ENCODE data around the gene OXSR1. TPM values are rescaled to one million over a fixed set of nuclear protein-coding genes. Genes with fewer than 3 reads are reported as not detected.

The OXSR1 gene
- total and polyA plus RNA-seq, 10 of the 15 experiments (the other 5 are each of a cell fraction or from before 2014, with no cell fraction given), result 12.4 to 54.6 (median 35.7) TPM

GRCh38 chr3:38226273-38226672, 60.9 kb downstream of the OXSR1 start:
- intact Hi-C loops (cut with micrococcal nuclease; ENCODE audit: unreplicated experiment), result no loop called here
- TSS peak; percentile 40 for BruUV-seq (replicated peaks)

GRCh38 chr3:38227989-38228388, 62.7 kb downstream of the OXSR1 start:
- H3K36me3 ChIP-seq (ENCODE audit: control insufficient read depth in 2 of 2, insufficient read depth in 2 of 2, low read length in 1 of 2), result peaks cover 2 to 21% of the 10 kb centered on the region in 2 experiments
- peaks cover 12% of the 10 kb centered on the region for H3K4me1 ChIP-seq (ENCODE audit: control insufficient read depth, insufficient read depth, low read length)
- no peaks in the 10 kb centered on the region for H3K79me2 ChIP-seq (ENCODE audit: control insufficient read depth, insufficient read depth, low read length)
- SMC1A ChIA-PET (ENCODE audit: uncharacterized antibody, unreplicated experiment), result interaction anchor here (1.8 kb wide), 1 partner anchor 57 kb away, joined by 3 read pairs; no protein-coding TSS in a partner anchor
- no peaks in the 10 kb centered on the region; the same call in 2 of the 3 replicates for H3K9me3 ChIP-seq (replicated peaks; ENCODE audit: control insufficient read depth, insufficient read depth, low read length)
- RAD21 ChIA-PET (ENCODE audit: unreplicated experiment), result interaction anchor here (0.6 kb wide), 1 partner anchor 725 kb away, joined by 3 read pairs; no protein-coding TSS in a partner anchor
- 80% methylated on average over 2 of the region's 2 CpGs for WGBS (ENCODE audit: insufficient coverage, insufficient replicate concordance, low lambda C conversion rate, missing lambda C conversion rate)
- ATAC-seq (no peak), FAIRE-seq (no peak), DNase-seq (ENCODE audit: low read depth, low spot score) (no peak)
- no peak overlapping the region for H3K4me3 ChIP-seq
- H3K27me3 ChIP-seq (replicated peaks in 1 of 2; ENCODE audit: control insufficient read depth in 2 of 2, insufficient read depth in 2 of 2, low read length in 1 of 2), result no peaks in the 10 kb centered on the region
- no peak overlapping the region for H3K4me2 ChIP-seq (ENCODE audit: control insufficient read depth, insufficient read depth)
- intact Hi-C loops (cut with micrococcal nuclease; ENCODE audit: unreplicated experiment), result no loop called here
- no peaks in the 10 kb centered on the region for H4K20me1 ChIP-seq (ENCODE audit: control insufficient read depth, insufficient read depth)
- CTCF ChIA-PET, result no interaction called here
- in situ Hi-C loops (cut with MboI), result no loop called here
- no peak overlapping the region for H3K9ac ChIP-seq (ENCODE audit: control insufficient read depth, insufficient read depth, low read length)
- no peak overlapping the region for H3K27ac ChIP-seq (ENCODE audit: control insufficient read depth, insufficient read depth)
- BruUV-seq (replicated peaks), result no TSS peak
- POLR2A ChIA-PET, result no interaction called here
- no peak overlapping the region for H2AFZ ChIP-seq (ENCODE audit: control insufficient read depth, low read depth, low read length)
- TF ChIP-seq MEF2A (IDR thresholded peaks at IDR 0.05; ENCODE audit: insufficient read depth, low read depth, low read length) (no peak), YY1 (IDR thresholded peaks at IDR 0.05; ENCODE audit: low read depth, low read length) (no peak), POU2F2 (IDR thresholded peaks at IDR 0.05; ENCODE audit: borderline replicate concordance, low read depth, low read length) (no peak), JUND (IDR thresholded peaks at IDR 0.05; ENCODE audit: low read depth, low read length) (no peak), DPF2 (IDR thresholded peaks at IDR 0.05) (no peak), IKZF1 (conservative IDR thresholded peaks at IDR 0.05) (no peak), ZNF622 (IDR thresholded peaks at IDR 0.05) (no peak), TCF12 (IDR thresholded peaks at IDR 0.05; ENCODE audit: low read depth, low read length) (no peak), PML (IDR thresholded peaks at IDR 0.05; ENCODE audit: low read length) (no peak), ZBED1 (IDR thresholded peaks at IDR 0.05; ENCODE audit: borderline replicate concordance) (no peak), RFX5 (IDR thresholded peaks at IDR 0.05; ENCODE audit: low read depth, low read length) (no peak), ZBTB33 (IDR thresholded peaks at IDR 0.05) (no peak)

More at GRCh38 chr3:38226273-38226672, 60.9 kb downstream of the OXSR1 start:
- 100% methylated on average over 2 of the region's 2 CpGs for WGBS (ENCODE audit: insufficient coverage, insufficient replicate concordance, low lambda C conversion rate, missing lambda C conversion rate)
- Histone ChIP-seq H2AFZ (ENCODE audit: control insufficient read depth, low read depth, low read length) (no peak overlapping the region), H3K27ac (ENCODE audit: control insufficient read depth, insufficient read depth) (no peak overlapping the region), H3K4me2 (ENCODE audit: control insufficient read depth, insufficient read depth) (no peak overlapping the region), H3K27me3 (replicated peaks in 1 of 2; ENCODE audit: control insufficient read depth in 2 of 2, insufficient read depth in 2 of 2, low read length in 1 of 2) (no peaks in the 10 kb centered on the region), H3K4me1 (ENCODE audit: control insufficient read depth, insufficient read depth, low read length) (no peaks in the 10 kb centered on the region), H4K20me1 (ENCODE audit: control insufficient read depth, insufficient read depth) (no peaks in the 10 kb centered on the region), H3K36me3 (ENCODE audit: control insufficient read depth in 2 of 2, insufficient read depth in 2 of 2, low read length in 1 of 2) (peaks cover 5 to 21% of the 10 kb centered on the region in 2 experiments), H3K9me3 (replicated peaks; ENCODE audit: control insufficient read depth, insufficient read depth, low read length) (no peaks in the 10 kb centered on the region), H3K9ac (ENCODE audit: control insufficient read depth, insufficient read depth, low read length) (no peak overlapping the region), H3K79me2 (ENCODE audit: control insufficient read depth, insufficient read depth, low read length) (no peaks in the 10 kb centered on the region), H3K4me3 (no peak overlapping the region)
- ChIA-PET CTCF (interaction anchor here (1.2 to 1.4 kb wide), 3 partner anchors 10 to 93 kb away, joined by 3 to 4 read pairs (median 3); no protein-coding TSS in a partner anchor), SMC1A (ENCODE audit: uncharacterized antibody, unreplicated experiment) (interaction anchor here (0.8 to 1.9 kb wide), 5 partner anchors 10 to 95 kb away, joined by 3 to 7 read pairs (median 3); no protein-coding TSS in a partner anchor), RAD21 (ENCODE audit: unreplicated experiment) (no interaction called here), POLR2A (interaction anchor here (0.6 to 1.1 kb wide), 2 partner anchors 14 to 23 kb away, joined by 3 read pairs; no protein-coding TSS in a partner anchor)
- FAIRE-seq, result no peak
- DNase-seq (ENCODE audit: low read depth, low spot score), result no peak
- TF ChIP-seq ZNF622 (IDR thresholded peaks at IDR 0.05) (no peak), IRF5 (IDR thresholded peaks at IDR 0.05; ENCODE audit: borderline replicate concordance) (no peak)
- ATAC-seq, result no peak
- in situ Hi-C loops (cut with MboI), result no loop called here

Measured in GM12878 (cell line).